GM23338 (cell line): ENCODE data around the gene GNAO1.

ENCODE experiments used
- EZH2phosphoT487 ChIP-seq: fragments of 200-600 bp; sonication (generic); IDR thresholded peaks from one replicate; pipeline ENCODE4 v1.8.1; 2018; ENCODE audit warnings: antibody characterized with exemption; ENCODE audit not compliant: unreplicated experiment
- TF ChIP-seq, protein P1 (sequence below), 2 experiments: fragments of 200-600 bp in 1 of 2; sonication (generic) in 1 of 2; conservative IDR thresholded peaks; 2 replicates each; pipeline versions ENCODE4 v1.5.1 to v1.6.1; 2016 to 2017; ENCODE audit warnings: antibody characterized with exemption in 2 of 2, low read depth in 2 of 2, mild to moderate bottlenecking in 2 of 2, moderate library complexity in 1 of 2

DNA sequence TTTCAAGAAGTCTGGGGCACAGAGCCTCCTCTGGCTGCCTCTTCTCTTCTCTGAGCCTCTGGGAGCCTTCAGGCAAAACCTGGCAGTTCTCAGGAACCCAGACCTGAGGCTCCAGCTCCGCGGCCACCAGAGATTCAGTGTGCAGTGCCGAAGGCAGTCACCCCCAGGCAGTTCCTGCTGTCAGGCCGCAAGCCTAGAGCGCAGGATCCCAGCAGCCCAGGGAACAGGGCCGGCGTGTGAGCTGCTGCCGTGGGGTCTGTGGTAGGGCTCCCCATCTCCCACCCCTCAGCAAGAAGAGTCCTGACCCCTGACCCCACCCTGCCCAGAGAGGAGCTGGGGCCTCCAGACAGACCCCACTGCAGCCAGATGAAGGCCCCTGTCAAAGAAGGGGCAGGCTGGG lies 155.9 kb downstream of the GNAO1 start:
- TF ChIP-seq, protein P1, sequence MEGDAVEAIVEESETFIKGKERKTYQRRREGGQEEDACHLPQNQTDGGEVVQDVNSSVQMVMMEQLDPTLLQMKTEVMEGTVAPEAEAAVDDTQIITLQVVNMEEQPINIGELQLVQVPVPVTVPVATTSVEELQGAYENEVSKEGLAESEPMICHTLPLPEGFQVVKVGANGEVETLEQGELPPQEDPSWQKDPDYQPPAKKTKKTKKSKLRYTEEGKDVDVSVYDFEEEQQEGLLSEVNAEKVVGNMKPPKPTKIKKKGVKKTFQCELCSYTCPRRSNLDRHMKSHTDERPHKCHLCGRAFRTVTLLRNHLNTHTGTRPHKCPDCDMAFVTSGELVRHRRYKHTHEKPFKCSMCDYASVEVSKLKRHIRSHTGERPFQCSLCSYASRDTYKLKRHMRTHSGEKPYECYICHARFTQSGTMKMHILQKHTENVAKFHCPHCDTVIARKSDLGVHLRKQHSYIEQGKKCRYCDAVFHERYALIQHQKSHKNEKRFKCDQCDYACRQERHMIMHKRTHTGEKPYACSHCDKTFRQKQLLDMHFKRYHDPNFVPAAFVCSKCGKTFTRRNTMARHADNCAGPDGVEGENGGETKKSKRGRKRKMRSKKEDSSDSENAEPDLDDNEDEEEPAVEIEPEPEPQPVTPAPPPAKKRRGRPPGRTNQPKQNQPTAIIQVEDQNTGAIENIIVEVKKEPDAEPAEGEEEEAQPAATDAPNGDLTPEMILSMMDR (conservative IDR thresholded peaks at IDR 0.05; ENCODE audit: low read depth in 2 of 2) = no peak
- no peak for TF ChIP-seq EZH2phosphoT487
